HFFc6 (cell line): Measurements from ENCODE around the gene FHAD1. TPM values are rescaled to one million over a fixed set of nuclear protein-coding genes. Genes with fewer than 3 reads are reported as not detected.

Experiments
- DNase-seq: peaks from one replicate; pipeline ENCODE4 v3.0.0-alpha.2; 2018
- H3K27ac Mint-ChIP-seq: 2 replicates; pipeline ENCODE4 v1.8.0; 2020; ENCODE audit warnings: mild to moderate bottlenecking, mixed read lengths
- H3K27me3 Mint-ChIP-seq: 2 replicates; pipeline ENCODE4 v1.8.0; 2021; ENCODE audit warnings: mild to moderate bottlenecking, moderate library complexity, mixed read lengths; ENCODE audit not compliant: insufficient read depth
- H3K36me3 Mint-ChIP-seq: 2 replicates; pipeline ENCODE4 v1.8.0; 2021; ENCODE audit warnings: low read depth, mixed read lengths
- H3K4me1 Mint-ChIP-seq: 2 replicates; pipeline ENCODE4 v1.8.0; 2020; ENCODE audit warnings: low read depth, mixed read lengths
- H3K4me3 Mint-ChIP-seq: 2 replicates; pipeline ENCODE4 v1.8.0; 2020; ENCODE audit warnings: mild to moderate bottlenecking, moderate library complexity, mixed read lengths
- H3K9me3 Mint-ChIP-seq: 2 replicates; pipeline ENCODE4 v1.8.0; 2020; ENCODE audit warnings: mild to moderate bottlenecking, mixed read lengths
- CTCF ChIP-seq: fragments of 200-600 bp; sonication (generic); IDR thresholded peaks from 2 replicates; pipeline ENCODE4 v1.5.0; 2021; ENCODE audit warnings: antibody characterized with exemption, mild to moderate bottlenecking
- total RNA-seq, 6 experiments: library from RNA; stranded (reverse); fragmentation: NEBNext Ultra II Directional; extraction: Animal tissue kit (Norgen Biotek cat#: 25700); gene quantifications; 2 replicates in 1 of 6; 3 replicates in 5 of 6; pipeline ENCODE4 v1.2.3, GENCODE V29; 2021

FHAD1 gene
- total RNA-seq, 6 experiments from 2014 or later, result 0.16 to 0.25 TPM; not detected in 4

GRCh38 chr1:15214527-15214926 lies 32.5 kb upstream of the FHAD1 start:
- Mint-ChIP-seq H3K27me3 (0 out of 2 replicates have a peak, but pooled peaks cover 1% of the 10 kb centered on the region), H3K27ac (no peak overlapping the region; the same call in 1 of the 2 replicates), H3K4me1 (peaks cover 39% of the 10 kb centered on the region), H3K4me3 (no peak overlapping the region), H3K9me3 (no peaks in the 10 kb centered on the region), H3K36me3 (no peaks in the 10 kb centered on the region; the same call in 1 of the 2 replicates)
- DNase-seq, result peak; percentile 11
- no peak for TF ChIP-seq CTCF

- H3K4me3 Mint-ChIP-seq, result no peak overlapping the region
- H3K27me3 Mint-ChIP-seq, result 0 out of 2 replicates have a peak, but pooled peaks cover 1% of the 10 kb centered on the region
- DNase-seq, result no peak
- H3K9me3 Mint-ChIP-seq, result no peaks in the 10 kb centered on the region
- no peaks in the 10 kb centered on the region; the same call in 1 of the 2 replicates for H3K36me3 Mint-ChIP-seq
- H3K27ac Mint-ChIP-seq, result no peak overlapping the region
- H3K4me1 Mint-ChIP-seq, result peaks cover 39% of the 10 kb centered on the region
- TF ChIP-seq CTCF, result no peak
Observed at GRCh38 chr1:15215116-15215515, 31.9 kb upstream of the FHAD1 start.

- Mint-ChIP-seq H3K4me3 (no peak overlapping the region), H3K4me1 (peaks cover 33% of the 10 kb centered on the region), H3K9me3 (no peaks in the 10 kb centered on the region), H3K27me3 (0 out of 2 replicates have a peak, but pooled peaks cover 1% of the 10 kb centered on the region), H3K27ac (no peak overlapping the region), H3K36me3 (no peaks in the 10 kb centered on the region; the same call in 1 of the 2 replicates)
- DNase-seq, result no peak
- TF ChIP-seq CTCF, result no peak
Observed at GRCh38 chr1:15217654-15218053, 29.4 kb upstream of the FHAD1 start.

GRCh38 chr1:15218287-15219279 lies 28.4 kb upstream of the FHAD1 start:
- Mint-ChIP-seq H3K9me3 (no peaks in the 10 kb centered on the region), H3K4me1 (peaks cover 24% of the 10 kb centered on the region), H3K27me3 (peaks cover 1% of the 10 kb centered on the region; the same call in 1 of the 2 replicates), H3K4me3 (no peak overlapping the region), H3K36me3 (no peaks in the 10 kb centered on the region; the same call in 1 of the 2 replicates), H3K27ac (peak overlapping the region; percentile 16; the same call in 1 of the 2 replicates)
- no peak for TF ChIP-seq CTCF
- peak; percentile 55 for DNase-seq

- no peaks in the 10 kb centered on the region for H3K9me3 Mint-ChIP-seq
- no peak overlapping the region for H3K4me3 Mint-ChIP-seq
- no peaks in the 10 kb centered on the region; the same call in 1 of the 2 replicates for H3K36me3 Mint-ChIP-seq
- no peak for TF ChIP-seq CTCF
- H3K27ac Mint-ChIP-seq, result 0 out of 2 replicates have a peak overlapping the region, but pooled peaks have one; percentile 16
- H3K4me1 Mint-ChIP-seq, result peaks cover 19% of the 10 kb centered on the region
- H3K27me3 Mint-ChIP-seq, result peaks cover 1% of the 10 kb centered on the region; the same call in 1 of the 2 replicates
- DNase-seq, result no peak
Observed at GRCh38 chr1:15219280-15220023, 27.6 kb upstream of the FHAD1 start.
